K562 (cell line): ENCODE results near the gene COP1.
A peak's percentile ranks its signal among the peaks of the same experiment; 100 is the strongest.

Experiments used
- CHD2 ChIP-seq: IDR thresholded peaks from 2 replicates; pipeline ENCODE4 v1.6.1; 2011; ENCODE audit warnings: low read depth, low read length
- CTCF ChIP-seq, 3 experiments: IDR thresholded peaks in 2 of 3; conservative IDR thresholded peaks in 1 of 3; 2 replicates each; pipeline ENCODE4 v1.5.1; 2011 to 2012; ENCODE audit warnings: low read length in 3 of 3, mild to moderate bottlenecking in 3 of 3, control low read depth in 2 of 3, improper control_type of control experiment in 1 of 3, inconsistent platforms in 1 of 3, low read depth in 1 of 3, mixed read lengths in 1 of 3, moderate library complexity in 1 of 3; ENCODE audit not compliant: insufficient read depth in 2 of 3
- ETS1 ChIP-seq: conservative IDR thresholded peaks from 2 replicates; pipeline ENCODE4 v1.6.1; 2011; ENCODE audit warnings: low read depth, mild to moderate bottlenecking, low read length; ENCODE audit not compliant: control insufficient read depth
- GTF2B ChIP-seq: IDR thresholded peaks from 2 replicates; pipeline ENCODE4 v1.6.1; 2011; ENCODE audit not compliant: insufficient read length; ENCODE audit errors: extremely low read depth
- MAFK ChIP-seq: IDR thresholded peaks from 2 replicates; pipeline ENCODE4 v1.6.1; 2011; ENCODE audit warnings: low read length, improper control_type of control experiment
- PHF21A ChIP-seq: fragments of 450-650 bp; IDR thresholded peaks from 2 replicates; pipeline ENCODE4 v1.6.1; 2017; ENCODE audit warnings: low read depth, borderline replicate concordance
- REST ChIP-seq, 2 experiments: fragments of 450-650 bp; formaldehyde crosslinking in 1 of 2; IDR thresholded peaks; 2 replicates each; pipeline versions ENCODE4 v1.4.0 to v1.6.1; 2014 to 2020; ENCODE audit warnings: mild to moderate bottlenecking in 2 of 2, borderline replicate concordance in 1 of 2, low read depth in 1 of 2

GRCh38 chr1:176241385-176242015, 34.4 kb upstream of the COP1 start:
- TF ChIP-seq ETS1 (no peak), REST (IDR thresholded peaks at IDR 0.05; ENCODE audit: borderline replicate concordance) (no peak), REST (CRISPR knock-in tag; IDR thresholded peaks at IDR 0.05; ENCODE audit: low read depth) (no peak), CHD2 (no peak), PHF21A (no peak), GTF2B (no peak), CTCF (IDR thresholded peaks at IDR 0.05 in 2 of 3, conservative IDR thresholded peaks at IDR 0.05 in 1 of 3; ENCODE audit: insufficient read depth in 2 of 3, low read depth in 1 of 3, low read length in 3 of 3) (no peak), MAFK (peak; percentile 5; the same call in 1 of the 2 replicates)
